Prostate gland (tissue), 2 donors: ENCODE results near the gene ZBTB37. TPM values are rescaled to one million over a fixed set of nuclear protein-coding genes. Genes with fewer than 3 reads are reported as not detected.
A peak's percentile ranks its signal among the peaks of the same experiment; 100 is the strongest.

Source experiments
- DNase-seq: peaks from one replicate; pipeline ENCODE4 v3.0.0-alpha.2; 2019; ENCODE audit warnings: low spot score
- H3K27ac ChIP-seq, 2 donors: fragments of 200-600 bp; sonication (generic); 2 replicates each; pipeline ENCODE4 v1.5.1; 2017 to 2019
- H3K27me3 ChIP-seq: fragments of 200-600 bp; sonication (generic); replicated peaks from 2 replicates; pipeline ENCODE4 v1.5.1; 2019; ENCODE audit not compliant: insufficient read depth
- H3K36me3 ChIP-seq, 2 donors: fragments of 200-600 bp; sonication (generic); 1 replicate in 1 of 2; 2 replicates in 1 of 2; pipeline versions ENCODE4 v1.5.1 to v1.8.1; 2017 to 2019
- H3K4me1 ChIP-seq: fragments of 200-600 bp; sonication (generic); replicated peaks from 2 replicates; pipeline ENCODE4 v1.5.1; 2019
- H3K4me3 ChIP-seq, 2 donors: fragments of 200-600 bp; sonication (generic); 2 replicates each; pipeline ENCODE4 v1.5.1; 2017 to 2019
- H3K9me3 ChIP-seq: fragments of 200-600 bp; sonication (generic); 2 replicates; pipeline ENCODE4 v1.5.1; 2017
- POLR2A ChIP-seq: fragments of 450-650 bp; IDR thresholded peaks from one replicate; pipeline ENCODE4 v1.6.1; 2016; ENCODE audit warnings: antibody characterized with exemption, mild to moderate bottlenecking
- POLR2AphosphoS5 ChIP-seq: sonication (generic); formaldehyde crosslinking; IDR thresholded peaks from one replicate; pipeline ENCODE4 v1.6.1; 2017; ENCODE audit warnings: antibody characterized with exemption
- WGBS: methylation state at CpG from one replicate; pipeline ENCODE4 v1.1.5; 2018; 5-methylcytosine and 5-hydroxymethylcytosine counted together
- intact Hi-C: fragments of 100-400 bp; cut with DNase I; formaldehyde crosslinking; loops from one replicate; pipeline ENCODE4 v1.14.2; 2022
- total RNA-seq, 2 donors: library from RNA; depleted of rRNA; stranded (reverse); fragments of >200 nt; gene quantifications; one replicate each; pipeline ENCODE4 v1.1.0, GENCODE V29; 2016
- TF ChIP-seq, protein P1 (sequence below), 4 experiments: fragments of 200-600 bp in 2 of 4; fragments of 450-650 bp in 2 of 4; sonication (generic) in 2 of 4; IDR thresholded peaks; 1 replicate in 3 of 4; 2 replicates in 1 of 4; pipeline ENCODE4 v1.5.1; 2016 to 2019; ENCODE audit warnings: antibody characterized with exemption in 4 of 4, mild to moderate bottlenecking in 2 of 4, moderate library complexity in 2 of 4

The ZBTB37 gene
- total RNA-seq, 2 donors from 2014 or later = 6.6 to 14.7 TPM

DNA sequence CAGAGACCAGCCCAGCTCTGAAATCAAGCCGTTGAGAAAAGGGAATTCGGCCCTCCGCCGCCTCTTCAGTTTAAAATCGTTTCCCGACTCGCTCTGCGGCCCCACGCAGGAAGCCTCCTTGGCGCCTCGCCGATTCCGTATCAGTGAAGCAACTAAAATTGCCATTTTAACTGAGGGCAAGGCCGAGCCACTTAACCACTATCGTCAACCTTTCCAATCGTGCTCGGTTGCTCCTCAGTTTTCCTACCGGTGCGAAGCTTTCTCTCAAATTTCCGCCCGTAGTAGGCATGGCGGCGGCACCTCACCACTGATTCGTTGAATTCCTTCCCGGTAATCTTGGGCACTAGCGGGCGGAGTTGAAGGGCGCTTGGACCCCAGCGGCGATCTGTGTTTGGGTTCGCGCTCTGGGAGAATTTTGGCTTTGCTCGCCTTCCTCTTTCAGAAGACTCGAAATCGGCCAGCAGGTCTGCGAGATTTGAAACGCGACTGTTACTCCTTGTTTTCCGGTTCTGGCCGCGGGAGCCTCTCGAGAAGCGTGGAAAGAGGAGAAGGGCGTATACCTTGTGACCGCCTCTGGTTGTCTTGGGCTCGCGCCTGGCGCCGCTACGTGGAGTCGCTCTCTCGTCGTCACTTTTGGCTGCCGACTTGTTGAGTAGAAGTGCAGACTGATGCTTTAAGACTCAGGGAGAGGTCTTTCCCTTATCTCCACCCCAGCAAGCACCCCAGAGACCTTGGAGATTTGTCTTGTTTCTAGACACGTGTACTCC, 43.7 kb upstream of the ZBTB37 start, which contains the start of the genes CENPL and DARS2:
CENPL (minus strand) TSS at position 569 of the 767 bp plus-strand sequence. CDS start 13,584 bp downstream, outside the sequence.
DARS2 (plus strand) TSS at position 359 of the 767 bp plus-strand sequence. CDS start 557 bp downstream, outside the sequence.
- intact Hi-C loops = loop anchor here (2.0 to 10.0 kb wide), 3 partner anchors 348 to 1080 kb away; partner anchors contain the start of gene PRDX6
- peak; percentile 96 for DNase-seq
- Histone ChIP-seq H3K27ac (peak within 1 kb of the TSS; percentile 87 to 91), H3K4me1 (no peaks in the 10 kb centered on the region), H3K27me3 (no peaks in the 10 kb centered on the region), H3K4me3 (peak within 1 kb of the TSS; percentile 55 to 62), H3K9me3 (no peaks in the 10 kb centered on the region), H3K36me3 (no peaks in the 10 kb centered on the region)
- under 1% methylated on average over 55 of the region's 55 CpGs for WGBS
- TF ChIP-seq POLR2AphosphoS5 (peak; percentile 94), POLR2A (peak; percentile 13)
- TF ChIP-seq, protein P1, sequence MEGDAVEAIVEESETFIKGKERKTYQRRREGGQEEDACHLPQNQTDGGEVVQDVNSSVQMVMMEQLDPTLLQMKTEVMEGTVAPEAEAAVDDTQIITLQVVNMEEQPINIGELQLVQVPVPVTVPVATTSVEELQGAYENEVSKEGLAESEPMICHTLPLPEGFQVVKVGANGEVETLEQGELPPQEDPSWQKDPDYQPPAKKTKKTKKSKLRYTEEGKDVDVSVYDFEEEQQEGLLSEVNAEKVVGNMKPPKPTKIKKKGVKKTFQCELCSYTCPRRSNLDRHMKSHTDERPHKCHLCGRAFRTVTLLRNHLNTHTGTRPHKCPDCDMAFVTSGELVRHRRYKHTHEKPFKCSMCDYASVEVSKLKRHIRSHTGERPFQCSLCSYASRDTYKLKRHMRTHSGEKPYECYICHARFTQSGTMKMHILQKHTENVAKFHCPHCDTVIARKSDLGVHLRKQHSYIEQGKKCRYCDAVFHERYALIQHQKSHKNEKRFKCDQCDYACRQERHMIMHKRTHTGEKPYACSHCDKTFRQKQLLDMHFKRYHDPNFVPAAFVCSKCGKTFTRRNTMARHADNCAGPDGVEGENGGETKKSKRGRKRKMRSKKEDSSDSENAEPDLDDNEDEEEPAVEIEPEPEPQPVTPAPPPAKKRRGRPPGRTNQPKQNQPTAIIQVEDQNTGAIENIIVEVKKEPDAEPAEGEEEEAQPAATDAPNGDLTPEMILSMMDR (IDR thresholded peaks at IDR 0.05) = no peak

GRCh38 chr1:173827611-173828010, 40.6 kb upstream of the ZBTB37 start:
- intact Hi-C loops = loop anchor here (10.0 kb wide), 1 partner anchor 1083 kb away; no protein-coding TSS in a partner anchor
- no peak for TF ChIP-seq POLR2AphosphoS5
- no peak for TF ChIP-seq POLR2A
- TF ChIP-seq, protein P1 (IDR thresholded peaks at IDR 0.05) = no peak

GRCh38 chr1:173832748-173833147, 35.4 kb upstream of the ZBTB37 start:
- Histone ChIP-seq H3K4me3 (no peak overlapping the region), H3K27ac (no peak overlapping the region), H3K4me1 (no peaks in the 10 kb centered on the region), H3K36me3 (no peaks in the 10 kb centered on the region), H3K27me3 (no peaks in the 10 kb centered on the region), H3K9me3 (no peaks in the 10 kb centered on the region)
- WGBS = 94% methylated on average over 1 of the region's 1 CpG
- intact Hi-C loops = no loop called here
- TF ChIP-seq POLR2A (no peak), POLR2AphosphoS5 (no peak)
- TF ChIP-seq, protein P1 (IDR thresholded peaks at IDR 0.05) = no peak
- DNase-seq = no peak

More at GRCh38 chr1:173827611-173828010, 40.6 kb upstream of the ZBTB37 start:
- Histone ChIP-seq H3K27me3 (no peaks in the 10 kb centered on the region), H3K27ac (no peak overlapping the region), H3K36me3 (no peaks in the 10 kb centered on the region), H3K9me3 (no peaks in the 10 kb centered on the region), H3K4me1 (no peaks in the 10 kb centered on the region), H3K4me3 (no peak overlapping the region)
- WGBS = 80% methylated on average over 2 of the region's 2 CpGs
- no peak for DNase-seq

DNA sequence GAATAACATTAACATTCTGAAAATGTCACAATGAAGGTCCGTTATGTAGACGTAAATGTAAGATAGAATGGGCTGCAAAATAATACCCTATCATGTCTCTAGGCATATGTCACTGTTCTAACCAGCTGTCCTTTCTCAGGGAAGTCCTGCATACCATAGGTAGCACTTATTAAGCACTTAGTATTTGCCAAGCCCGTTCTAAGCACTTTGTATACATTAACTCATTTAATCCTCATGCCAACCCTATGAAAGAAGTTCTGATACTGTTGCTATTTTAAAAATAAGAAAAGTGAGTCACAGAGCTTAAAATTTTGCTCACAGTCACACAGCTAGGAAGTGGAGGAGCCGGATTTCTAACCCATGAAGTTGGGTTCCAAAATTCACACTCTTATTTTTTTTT, 16.1 kb upstream of the ZBTB37 start:
- DNase-seq = no peak
- Histone ChIP-seq H3K4me1 (no peaks in the 10 kb centered on the region), H3K27me3 (no peaks in the 10 kb centered on the region), H3K36me3 (no peaks in the 10 kb centered on the region), H3K27ac (no peak overlapping the region), H3K9me3 (no peaks in the 10 kb centered on the region), H3K4me3 (no peak overlapping the region)
- WGBS = 88% methylated on average over 4 of the region's 4 CpGs
- intact Hi-C loops = no loop called here
- TF ChIP-seq, protein P1 (IDR thresholded peaks at IDR 0.05) = no peak
- TF ChIP-seq POLR2AphosphoS5 (no peak), POLR2A (no peak)

GRCh38 chr1:173853074-173853473, 15.1 kb upstream of the ZBTB37 start:
- Histone ChIP-seq H3K27me3 (no peaks in the 10 kb centered on the region), H3K27ac (no peak overlapping the region), H3K9me3 (no peaks in the 10 kb centered on the region), H3K4me3 (no peak overlapping the region), H3K36me3 (no peaks in the 10 kb centered on the region), H3K4me1 (no peaks in the 10 kb centered on the region)
- TF ChIP-seq, protein P1 (IDR thresholded peaks at IDR 0.05) = no peak
- no peak for TF ChIP-seq POLR2AphosphoS5
- TF ChIP-seq POLR2A = no peak
- intact Hi-C loops = no loop called here
- 53% methylated on average over 5 of the region's 5 CpGs for WGBS
- no peak for DNase-seq
